Stimulated activated naive CD8-positive, alpha-beta T cell treated with anti-CD3 and anti-CD28 coated beads, Interleukin-15, amount 100 ng/mL, for 72 hours (primary cell): ENCODE data around the gene PRRT2.
A peak's percentile ranks its signal among the peaks of the same experiment; 100 is the strongest.
"Not testable (repeated sequence)": the region's sequence is repeated elsewhere in the genome, so short reads cannot be mapped to it uniquely, and the experiment has no call there.

ENCODE experiments used
- ATAC-seq: fragments of 150-1000 bp; cut with Tn5 transposase; 2 replicates; pipeline ENCODE4 v1.10.0; 2021; ENCODE audit warnings: mild to moderate bottlenecking, moderate library complexity
- DNase-seq, 2 donors: peaks; one replicate each; pipeline ENCODE4 v3.0.0; 2021 to 2022
- H3K27ac Mint-ChIP-seq, 2 donors: one replicate each; pipeline ENCODE4 v1.8.0; 2022; ENCODE audit warnings: mild to moderate bottlenecking in 2 of 2, mixed read lengths in 2 of 2, moderate library complexity in 2 of 2
- H3K27me3 Mint-ChIP-seq: one replicate; pipeline ENCODE4 v1.8.0; 2022; ENCODE audit warnings: mixed read lengths
- H3K4me1 Mint-ChIP-seq: one replicate; pipeline ENCODE4 v1.8.0; 2022; ENCODE audit warnings: mild to moderate bottlenecking, mixed read lengths
- H3K4me3 Mint-ChIP-seq, 2 donors: one replicate each; pipeline ENCODE4 v1.8.0; 2022; ENCODE audit warnings: mild to moderate bottlenecking in 2 of 2, mixed read lengths in 2 of 2, moderate library complexity in 1 of 2
- H3K9me3 Mint-ChIP-seq, 2 donors: one replicate each; pipeline ENCODE4 v1.8.0; 2022; ENCODE audit warnings: mixed read lengths in 2 of 2

The PRRT2 gene

DNA sequence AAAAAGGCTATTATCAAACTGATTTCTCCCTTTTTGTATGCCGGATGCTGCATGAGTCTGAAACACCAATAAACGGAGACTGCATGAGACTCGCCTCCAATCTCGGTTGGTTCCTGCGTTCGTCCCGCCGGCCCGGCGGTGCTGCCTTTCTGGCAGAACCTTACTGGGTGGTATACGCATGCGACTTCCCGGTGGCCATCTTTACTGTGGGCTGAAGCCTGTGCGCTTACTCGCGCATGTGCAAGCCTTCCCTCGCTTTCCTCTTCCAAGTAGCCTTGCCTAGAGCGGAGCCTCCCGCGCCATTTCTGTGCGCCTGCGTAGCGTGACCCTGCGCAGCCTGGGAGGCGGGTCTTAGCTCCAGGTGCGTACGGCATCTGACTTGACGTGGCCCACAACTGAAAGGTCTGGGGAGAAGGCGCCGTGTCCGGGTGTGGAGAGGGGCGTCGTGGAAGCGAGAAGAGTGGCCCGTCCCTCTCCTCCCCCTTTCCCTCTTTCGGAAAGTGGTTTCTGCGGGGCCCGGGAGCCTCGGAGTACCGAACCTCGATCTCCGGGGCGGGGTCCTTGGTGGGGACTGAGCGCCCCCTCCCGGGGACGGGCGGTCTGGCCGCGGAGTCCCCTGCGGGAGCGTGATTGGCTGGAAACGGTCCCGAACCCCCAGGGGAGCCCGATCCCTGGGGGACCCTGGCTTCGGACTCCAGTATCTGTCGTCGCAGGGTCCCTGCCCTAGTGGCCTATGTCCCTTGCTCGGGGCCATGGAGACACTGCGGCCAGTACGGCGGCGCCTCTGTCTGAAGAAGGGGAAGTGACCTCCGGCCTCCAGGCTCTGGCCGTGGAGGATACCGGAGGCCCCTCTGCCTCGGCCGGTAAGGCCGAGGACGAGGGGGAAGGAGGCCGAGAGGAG, 4.0 kb downstream of the PRRT2 start, which contains the start of gene PAGR1:
Gene PAGR1 (plus strand): TSS at position 360 of the 901 bp plus-strand sequence. CDS start 374 bp downstream, at position 734.
- peak within 1 kb of the TSS; percentile 92 for H3K4me3 Mint-ChIP-seq
- no peaks in the 10 kb centered on the region for H3K9me3 Mint-ChIP-seq
- DNase-seq (peak; percentile 98 to 99), ATAC-seq (peak; percentile 80)
- peaks cover 80% of the 10 kb centered on the region for H3K4me1 Mint-ChIP-seq
- H3K27ac Mint-ChIP-seq, result peak within 1 kb of the TSS; percentile 94 to 98
- H3K27me3 Mint-ChIP-seq, result peaks cover 13% of the 10 kb centered on the region

DNA sequence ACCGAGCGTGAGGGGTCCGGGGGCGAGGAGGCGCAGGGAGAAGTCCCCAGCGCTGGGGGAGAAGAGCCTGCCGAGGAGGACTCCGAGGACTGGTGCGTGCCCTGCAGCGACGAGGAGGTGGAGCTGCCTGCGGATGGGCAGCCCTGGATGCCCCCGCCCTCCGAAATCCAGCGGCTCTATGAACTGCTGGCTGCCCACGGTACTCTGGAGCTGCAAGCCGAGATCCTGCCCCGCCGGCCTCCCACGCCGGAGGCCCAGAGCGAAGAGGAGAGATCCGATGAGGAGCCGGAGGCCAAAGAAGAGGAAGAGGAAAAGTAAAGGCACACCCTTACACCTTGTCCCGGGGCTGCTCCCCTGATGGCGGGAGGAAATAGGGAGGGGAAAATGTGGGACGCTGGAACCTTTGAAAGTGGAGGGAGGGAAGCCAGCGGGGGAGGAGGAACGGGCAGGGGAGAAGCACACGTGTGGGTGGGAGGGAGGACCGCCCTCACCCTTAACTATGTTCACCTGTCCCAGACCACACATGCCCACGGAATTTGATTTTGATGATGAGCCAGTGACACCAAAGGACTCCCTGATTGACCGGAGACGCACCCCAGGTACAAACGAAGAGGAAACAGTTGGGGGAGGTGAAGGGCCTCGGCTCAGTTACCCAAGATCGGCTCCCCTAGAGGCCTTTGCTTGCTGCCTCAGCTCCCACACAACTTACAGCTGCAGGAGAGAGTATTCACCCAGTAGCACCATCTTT, 4.9 kb downstream of the PRRT2 start:
- peak; percentile 76 to 79 for DNase-seq
- Mint-ChIP-seq H3K4me3 (peak overlapping the region; percentile 92), H3K27ac (peak overlapping the region; percentile 91 to 98), H3K9me3 (no peaks in the 10 kb centered on the region), H3K4me1 (peaks cover 77% of the 10 kb centered on the region), H3K27me3 (peaks cover 13% of the 10 kb centered on the region)
- peak; percentile 56 for ATAC-seq

DNA sequence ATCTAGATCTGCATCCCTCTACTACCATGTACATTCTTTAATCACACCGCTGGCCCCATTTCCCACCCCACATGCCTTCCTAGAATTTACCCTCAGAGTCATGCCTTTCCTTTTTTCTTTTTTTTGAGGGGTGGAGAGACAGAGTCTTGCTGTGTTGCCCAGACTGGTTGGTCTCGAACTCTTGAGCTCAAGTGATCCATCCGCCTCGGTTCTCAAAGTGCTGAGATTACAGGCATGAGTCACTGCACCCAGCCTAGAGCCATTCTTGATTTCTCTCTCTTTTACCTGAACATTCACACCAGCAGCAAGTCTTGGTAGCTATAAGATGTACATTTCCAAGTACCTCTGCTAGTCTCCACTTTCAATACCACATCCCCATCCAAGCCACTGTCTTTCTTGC, 6.1 kb downstream of the PRRT2 start:
- Mint-ChIP-seq H3K4me3 (peak overlapping the region; percentile 75 to 80), H3K9me3 (no peaks in the 10 kb centered on the region), H3K4me1 (peaks cover 77% of the 10 kb centered on the region), H3K27me3 (peaks cover under 1% of the 10 kb centered on the region), H3K27ac (peak overlapping the region in 1 of 2 donors; percentile 20)
- DNase-seq (no peak), ATAC-seq (no peak)

DNA sequence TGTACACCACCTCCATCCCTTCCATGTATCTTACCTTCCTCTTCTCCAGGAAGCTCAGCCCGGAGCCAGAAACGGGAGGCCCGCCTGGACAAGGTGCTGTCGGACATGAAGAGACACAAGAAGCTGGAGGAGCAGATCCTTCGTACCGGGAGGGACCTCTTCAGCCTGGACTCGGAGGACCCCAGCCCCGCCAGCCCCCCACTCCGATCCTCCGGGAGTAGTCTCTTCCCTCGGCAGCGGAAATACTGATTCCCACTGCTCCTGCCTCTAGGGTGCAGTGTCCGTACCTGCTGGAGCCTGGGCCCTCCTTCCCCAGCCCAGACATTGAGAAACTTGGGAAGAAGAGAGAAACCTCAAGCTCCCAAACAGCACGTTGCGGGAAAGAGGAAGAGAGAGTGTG, 7.5 kb downstream of the PRRT2 start:
- DNase-seq, result no peak
- peak overlapping the region; percentile 93 to 97 for H3K4me3 Mint-ChIP-seq
- no peaks in the 10 kb centered on the region for H3K27me3 Mint-ChIP-seq
- ATAC-seq, result no peak
- no peaks in the 10 kb centered on the region for H3K9me3 Mint-ChIP-seq
- peak overlapping the region in 1 of 2 donors; percentile 90 for H3K27ac Mint-ChIP-seq
- peaks cover 78% of the 10 kb centered on the region for H3K4me1 Mint-ChIP-seq

DNA sequence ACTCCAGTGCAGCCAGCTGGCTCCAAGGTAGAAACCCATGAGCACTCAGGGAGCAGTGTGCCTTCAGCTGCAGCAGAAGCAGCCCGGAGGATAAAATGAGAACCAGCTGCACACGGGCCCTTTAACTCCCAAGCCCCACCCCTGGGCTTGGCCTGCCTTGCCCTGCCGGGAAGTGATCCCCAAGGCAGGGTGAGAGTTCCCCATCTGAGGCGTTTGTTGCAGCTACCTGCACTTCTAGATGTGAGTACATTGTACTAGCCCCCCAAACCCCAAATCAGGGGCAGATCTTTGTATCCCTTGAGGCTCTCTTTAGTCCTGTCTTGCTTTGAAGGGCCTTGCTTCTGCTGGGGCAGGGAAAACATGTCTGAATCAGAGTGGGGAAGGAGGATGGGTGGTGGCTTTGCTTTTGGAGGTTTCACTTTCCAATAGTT, 8.3 kb downstream of the PRRT2 start, which contains the start of gene MVP:
Gene MVP (plus strand): TSS at position 192 of the 431 bp plus-strand sequence. CDS start 10,088 bp downstream, outside the sequence.
- Mint-ChIP-seq H3K27me3 (no peaks in the 10 kb centered on the region), H3K4me1 (peaks cover 78% of the 10 kb centered on the region), H3K4me3 (peak within 1 kb of the TSS; percentile 93 to 97), H3K27ac (peak within 1 kb of the TSS; percentile 90 to 97), H3K9me3 (no peaks in the 10 kb centered on the region)
- DNase-seq, result peak in 1 of 2 donors; percentile 48
- peak; percentile 12 for ATAC-seq

DNA sequence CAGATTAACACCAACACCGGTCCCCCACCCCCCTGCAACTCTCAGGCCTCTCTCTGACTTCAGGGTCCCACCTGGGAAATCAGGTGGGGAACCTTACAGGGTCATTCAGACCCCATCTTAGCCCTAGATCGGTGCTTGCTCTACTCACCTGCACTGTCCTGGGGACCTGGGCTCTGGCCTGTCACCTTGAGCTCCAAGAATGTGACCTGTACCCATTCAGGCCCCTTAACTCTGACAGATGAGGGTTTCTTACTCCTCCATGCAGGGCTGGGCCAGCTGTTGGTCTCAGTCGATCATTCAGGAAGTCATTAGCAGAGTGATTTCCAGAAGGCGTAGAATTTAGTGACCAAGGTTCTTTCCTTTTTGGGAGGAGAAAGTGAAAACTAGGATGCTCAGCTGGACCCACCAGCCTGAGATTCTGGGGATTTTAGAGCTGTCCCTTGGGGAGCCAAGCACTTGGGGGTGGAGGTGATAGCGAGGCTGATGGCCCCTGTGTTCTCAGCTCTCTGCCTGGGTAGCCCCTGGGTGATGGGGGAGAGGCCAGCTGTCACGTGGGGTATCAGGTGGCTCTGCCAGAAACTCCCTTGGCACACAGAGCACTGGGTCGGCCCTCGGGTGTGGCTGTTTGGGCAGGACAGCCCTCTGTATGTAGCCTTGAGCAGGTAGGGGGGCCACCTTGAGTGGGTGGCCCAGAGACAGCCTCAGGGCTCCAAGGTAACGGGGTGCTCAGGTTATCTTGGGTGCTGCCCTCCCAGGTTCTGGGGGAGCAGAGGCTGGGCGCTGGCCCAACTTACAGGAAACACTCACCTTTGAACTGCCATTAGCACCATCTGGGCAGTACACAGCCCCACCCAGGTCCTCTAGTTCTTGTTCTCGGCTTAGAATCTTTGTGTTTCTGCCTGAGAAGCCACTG, 9.0 kb downstream of the PRRT2 start:
- H3K27ac Mint-ChIP-seq, result peak overlapping the region; percentile 86 to 97

DNA sequence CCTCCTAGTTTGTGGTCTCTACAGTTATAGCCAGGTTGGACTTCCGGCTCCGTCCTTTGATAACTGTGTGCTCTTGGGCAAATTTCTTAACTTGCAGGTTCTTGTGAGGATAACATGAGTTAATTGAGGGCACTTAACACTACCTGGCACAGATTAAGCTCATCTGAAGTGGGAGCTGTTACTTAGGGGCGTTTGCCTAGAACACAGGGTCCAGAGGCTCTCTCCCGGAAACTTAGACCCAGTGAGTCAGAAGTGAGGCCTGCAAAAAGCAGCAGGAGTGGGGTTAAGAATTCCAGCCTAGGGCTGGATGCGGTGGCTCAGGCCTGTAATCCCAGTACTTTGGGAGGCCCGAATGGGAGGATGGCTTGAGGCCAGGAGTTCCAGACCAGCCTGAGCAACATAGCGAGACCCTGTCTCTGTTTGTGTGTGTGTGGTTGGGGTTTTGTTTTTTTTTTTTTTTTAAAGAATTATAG, 9.7 kb downstream of the PRRT2 start:
- peak overlapping the region; percentile 93 to 97 for H3K4me3 Mint-ChIP-seq
- no peaks in the 10 kb centered on the region for H3K9me3 Mint-ChIP-seq
- H3K27me3 Mint-ChIP-seq, result no peaks in the 10 kb centered on the region
- peak overlapping the region; percentile 86 for H3K27ac Mint-ChIP-seq
- no peak for ATAC-seq
- H3K4me1 Mint-ChIP-seq, result peaks cover 89% of the 10 kb centered on the region
- DNase-seq, result no peak

More for the DNA sequence above, 9.0 kb downstream of the PRRT2 start:
- Mint-ChIP-seq H3K4me1 (peaks cover 83% of the 10 kb centered on the region), H3K9me3 (no peaks in the 10 kb centered on the region), H3K4me3 (peak overlapping the region; percentile 93 to 97), H3K27me3 (no peaks in the 10 kb centered on the region)
- DNase-seq, result peak in 1 of 2 donors; percentile 73
- ATAC-seq, result peak; percentile 78

DNA sequence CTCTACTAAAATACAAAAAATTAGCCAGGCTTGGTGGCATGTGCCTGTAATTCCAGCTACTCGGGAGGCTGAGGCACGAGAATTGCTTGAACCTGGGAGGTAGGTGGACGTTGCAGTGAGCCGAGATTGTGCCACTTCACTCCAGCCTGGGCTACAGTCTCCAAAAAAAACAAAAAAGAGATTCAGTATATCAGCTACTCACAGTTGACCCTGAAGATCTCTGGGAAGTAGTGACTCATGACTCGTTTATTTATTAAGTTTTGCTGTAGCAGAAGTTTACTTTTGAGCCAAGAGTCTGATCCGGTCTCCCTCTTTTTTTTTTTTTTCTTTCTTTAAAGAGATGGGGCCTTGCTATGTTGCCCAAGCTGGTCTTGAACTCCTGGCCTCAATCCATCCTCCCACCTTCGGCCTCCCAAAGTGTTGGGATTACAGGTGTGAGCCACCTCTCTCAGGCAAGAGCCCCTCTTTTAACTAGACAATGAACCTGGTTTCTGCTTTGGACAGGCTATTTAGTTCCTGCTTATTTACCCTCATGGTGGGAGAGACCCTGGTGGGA, 12.7 kb downstream of the PRRT2 start:
- Mint-ChIP-seq H3K27ac (peak overlapping the region; percentile 69 to 74), H3K4me3 (peak overlapping the region; percentile 67 to 79), H3K9me3 (no peaks in the 10 kb centered on the region), H3K27me3 (no peaks in the 10 kb centered on the region), H3K4me1 (peaks cover 74% of the 10 kb centered on the region)
- ATAC-seq, result no peak
- DNase-seq, result no peak

DNA sequence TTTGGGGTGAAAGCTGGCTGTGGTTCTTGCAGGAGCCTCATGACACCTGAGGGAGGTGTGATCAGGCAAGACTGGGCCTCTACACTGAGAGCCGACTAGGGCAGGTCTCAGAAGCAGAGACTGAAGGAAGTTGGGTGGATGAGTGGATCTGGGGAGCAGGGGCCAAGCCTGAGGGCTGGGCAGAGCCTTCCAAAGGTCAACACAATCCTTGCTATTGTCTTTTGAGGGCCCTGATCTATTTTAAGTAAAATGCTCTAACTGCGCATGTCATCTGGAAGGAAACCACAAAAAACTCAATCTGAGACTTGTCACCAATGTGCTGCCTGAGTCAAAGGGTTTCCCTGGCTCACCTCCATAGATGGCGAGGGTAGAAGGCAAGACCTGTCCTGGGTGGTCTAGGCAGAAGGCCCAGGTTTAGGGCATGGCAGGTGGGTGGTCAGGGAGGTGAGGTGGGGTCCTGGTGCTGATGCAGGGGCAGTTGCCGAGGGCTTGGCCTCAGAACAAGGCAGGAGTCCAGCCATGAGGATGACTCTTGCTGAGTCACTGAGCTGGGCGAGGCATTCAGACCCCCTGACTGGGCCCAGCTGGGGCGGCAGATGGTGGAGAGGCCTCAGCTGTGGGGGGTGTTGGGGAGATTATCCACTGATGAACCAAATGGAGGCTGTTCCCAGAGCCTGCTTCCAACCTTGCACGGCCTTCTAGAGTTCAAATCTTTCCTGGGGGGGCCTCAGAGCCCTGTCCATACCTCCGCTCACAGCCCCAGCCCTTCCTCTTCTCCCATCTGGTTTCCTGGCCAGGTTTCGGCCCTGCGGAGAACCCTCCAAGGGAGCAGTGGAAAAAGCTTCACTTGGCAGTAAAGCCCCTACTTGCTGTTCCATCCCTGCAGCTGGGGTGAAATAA, 13.4 kb downstream of the PRRT2 start:
- H3K4me1 Mint-ChIP-seq, result peaks cover 72% of the 10 kb centered on the region
- H3K27me3 Mint-ChIP-seq, result no peaks in the 10 kb centered on the region
- H3K4me3 Mint-ChIP-seq, result peak overlapping the region; percentile 67 to 79
- ATAC-seq (peak; percentile 67), DNase-seq (peak in 1 of 2 donors; percentile 68)
- no peaks in the 10 kb centered on the region for H3K9me3 Mint-ChIP-seq
- peak overlapping the region; percentile 69 to 74 for H3K27ac Mint-ChIP-seq

DNA sequence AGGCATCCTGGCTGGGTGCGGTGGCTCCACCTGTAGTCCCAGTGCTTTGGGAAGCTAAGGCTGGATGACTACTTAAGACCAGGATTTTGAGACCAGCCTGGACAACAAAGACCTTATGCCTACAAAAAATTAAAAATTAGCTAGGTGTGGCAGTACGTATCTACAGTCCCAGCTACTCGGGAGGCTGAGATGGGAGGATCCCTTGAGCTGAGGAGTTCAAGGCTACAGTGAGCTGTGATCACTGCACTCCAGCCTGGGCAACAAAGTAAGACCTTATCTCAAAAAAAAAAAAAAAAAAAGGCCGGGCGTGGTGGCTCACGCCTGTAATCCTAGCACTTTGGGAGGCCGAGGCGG, 14.3 kb downstream of the PRRT2 start:
- peaks cover 79% of the 10 kb centered on the region for H3K4me1 Mint-ChIP-seq
- H3K27ac Mint-ChIP-seq, result peak overlapping the region; percentile 89 to 96
- ATAC-seq, result no peak
- no peak for DNase-seq
- H3K4me3 Mint-ChIP-seq, result peak overlapping the region; percentile 76 to 82
- H3K9me3 Mint-ChIP-seq, result no peaks in the 10 kb centered on the region
- no peaks in the 10 kb centered on the region for H3K27me3 Mint-ChIP-seq

DNA sequence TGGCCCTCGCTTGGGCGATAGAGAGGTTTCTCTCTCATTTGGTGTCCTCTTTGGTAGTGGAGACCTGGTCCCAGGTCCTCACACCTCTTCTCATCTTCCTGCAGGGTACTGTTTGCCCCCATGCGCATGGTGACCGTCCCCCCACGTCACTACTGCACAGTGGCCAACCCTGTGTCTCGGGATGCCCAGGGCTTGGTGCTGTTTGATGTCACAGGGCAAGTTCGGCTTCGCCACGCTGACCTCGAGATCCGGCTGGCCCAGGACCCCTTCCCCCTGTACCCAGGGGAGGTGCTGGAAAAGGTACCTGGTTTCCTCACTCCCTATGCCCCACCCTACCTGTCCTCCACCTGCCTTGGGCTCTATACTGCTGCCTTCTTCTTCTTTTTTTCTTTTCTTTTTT, 18.8 kb downstream of the PRRT2 start:
- peaks cover 47% of the 10 kb centered on the region for H3K4me1 Mint-ChIP-seq
- H3K9me3 Mint-ChIP-seq, result no peaks in the 10 kb centered on the region
- H3K27me3 Mint-ChIP-seq, result no peaks in the 10 kb centered on the region
- no peak for DNase-seq
- H3K4me3 Mint-ChIP-seq, result no peak overlapping the region
- ATAC-seq, result no peak
- no peak overlapping the region for H3K27ac Mint-ChIP-seq

DNA sequence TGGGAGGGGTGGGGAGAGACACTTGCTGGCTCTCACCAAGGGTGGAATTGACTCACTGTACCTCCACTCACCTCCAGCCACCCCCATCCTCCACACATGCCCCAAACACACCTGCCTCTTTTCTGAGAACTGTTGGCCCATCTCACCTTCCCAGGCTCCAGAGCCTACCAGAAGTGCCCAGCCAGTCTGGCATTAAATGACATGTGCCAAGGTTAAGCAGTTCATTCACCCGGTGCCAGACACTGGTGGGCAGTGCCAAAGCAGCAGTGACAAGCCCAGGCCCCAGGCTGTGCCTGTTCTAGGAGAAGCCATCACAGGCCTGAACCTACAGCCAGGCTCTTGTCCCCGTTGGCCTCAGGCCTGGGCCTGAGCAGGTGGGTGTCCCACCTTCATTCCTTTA, 19.5 kb downstream of the PRRT2 start:
- no peaks in the 10 kb centered on the region for H3K27me3 Mint-ChIP-seq
- H3K27ac Mint-ChIP-seq, result no peak overlapping the region
- ATAC-seq, result no peak
- H3K4me1 Mint-ChIP-seq, result peaks cover 40% of the 10 kb centered on the region
- H3K9me3 Mint-ChIP-seq, result no peaks in the 10 kb centered on the region
- DNase-seq, result no peak
- no peak overlapping the region for H3K4me3 Mint-ChIP-seq

DNA sequence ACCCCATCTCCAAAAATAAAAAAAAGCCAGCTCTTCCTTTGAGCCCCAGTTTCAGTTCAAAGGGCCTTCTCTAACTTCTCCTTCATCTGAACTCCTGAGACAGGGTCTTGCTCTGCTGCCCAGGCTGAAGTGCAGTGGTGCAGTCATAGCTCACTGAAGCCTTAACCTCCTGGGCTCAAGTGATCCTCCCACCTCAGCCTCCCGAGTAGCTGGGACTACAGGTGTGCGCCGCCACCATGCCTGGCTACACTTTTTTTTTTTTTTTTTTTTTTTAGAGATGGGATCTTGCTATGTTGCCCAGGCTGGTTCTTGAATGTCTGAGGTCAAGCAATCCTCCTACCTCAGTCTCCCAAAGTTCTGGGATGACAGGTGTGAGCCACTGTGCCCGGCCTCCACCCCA, 21.2 kb downstream of the PRRT2 start:
- not testable (repeated sequence) for H3K27me3 Mint-ChIP-seq, DNase-seq, H3K4me3 Mint-ChIP-seq, H3K9me3 Mint-ChIP-seq, H3K27ac Mint-ChIP-seq, ATAC-seq
- peaks cover 26% of the 10 kb centered on the region for H3K4me1 Mint-ChIP-seq

DNA sequence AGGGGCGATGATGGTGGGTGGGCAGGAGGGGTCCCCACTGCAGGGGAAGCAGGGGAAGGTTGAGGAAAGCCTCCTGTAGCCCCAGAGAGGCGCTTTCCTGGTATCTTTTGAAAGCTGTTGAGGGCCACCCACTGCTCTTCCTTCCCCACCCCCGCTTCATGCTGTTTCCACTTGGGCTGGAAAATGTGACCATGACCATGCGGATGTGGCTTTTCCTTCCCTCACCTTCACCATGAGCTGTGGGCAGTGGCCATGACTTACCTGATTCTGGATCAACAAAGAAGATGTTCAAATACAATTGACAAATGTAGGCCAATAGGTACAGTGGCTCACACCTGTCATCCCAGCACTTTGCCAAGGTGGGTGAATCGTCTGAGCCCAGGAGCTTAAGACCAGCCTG, 22.1 kb downstream of the PRRT2 start:
- Mint-ChIP-seq H3K27me3 (no peaks in the 10 kb centered on the region), H3K27ac (no peak overlapping the region), H3K4me3 (no peak overlapping the region), H3K4me1 (peaks cover 26% of the 10 kb centered on the region), H3K9me3 (no peaks in the 10 kb centered on the region)
- no peak for ATAC-seq
- no peak for DNase-seq
